Mucosa of rectum (tissue), 2 donors: ENCODE measurements around the gene OR1A1.
"Not testable (repeated sequence)": the region's sequence is repeated elsewhere in the genome, so short reads cannot be mapped to it uniquely, and the experiment has no call there.

Experiments used
- H3K27ac ChIP-seq, 2 donors: one replicate each; pipeline ENCODE4 v1.7.0; 2013; ENCODE audit warnings: inconsistent platforms in 2 of 2, low read depth in 2 of 2, low read length in 2 of 2
- H3K27me3 ChIP-seq, 2 donors: one replicate each; pipeline ENCODE4 v1.7.0; 2013; ENCODE audit warnings: low read length in 2 of 2; ENCODE audit not compliant: control insufficient read depth in 2 of 2, insufficient read depth in 2 of 2
- H3K36me3 ChIP-seq, 2 donors: one replicate each; pipeline ENCODE4 v1.7.0; 2013; ENCODE audit warnings: low read length in 2 of 2; ENCODE audit not compliant: control insufficient read depth in 2 of 2, insufficient read depth in 2 of 2
- H3K4me1 ChIP-seq, 2 donors: one replicate each; pipeline ENCODE4 v1.7.0; 2013; ENCODE audit warnings: low read length in 2 of 2, mild to moderate bottlenecking in 1 of 2; ENCODE audit not compliant: control insufficient read depth in 2 of 2, insufficient read depth in 2 of 2
- H3K4me3 ChIP-seq, 2 donors: one replicate each; pipeline ENCODE4 v1.7.0; 2013; ENCODE audit warnings: low read length in 2 of 2
- H3K9ac ChIP-seq, 2 donors: one replicate each; pipeline ENCODE4 v1.7.0; 2013; ENCODE audit warnings: low read length in 2 of 2, low read depth in 1 of 2, mild to moderate bottlenecking in 1 of 2
- H3K9me3 ChIP-seq, 2 donors: one replicate each; pipeline ENCODE4 v1.7.0; 2013; ENCODE audit warnings: low read length in 2 of 2; ENCODE audit not compliant: control insufficient read depth in 2 of 2
- donor health status: healthy.
- donor health status: Normal muscosa, but diverticular disease.

Gene OR1A1

GRCh38 chr17:3207367-3207766 lies at the start of gene OR1A1:
OR1A1 (plus strand) TSS chr17:3207667; CDS start chr17:3215621, 7,954 bp downstream.
- Histone ChIP-seq H3K4me1 (no peaks in the 10 kb centered on the region), H3K9ac (no peak within 1 kb of the TSS), H3K36me3 (no peaks in the 10 kb centered on the region), H3K27ac (no peak within 1 kb of the TSS), H3K9me3 (no peaks in the 10 kb centered on the region), H3K27me3 (no peaks in the 10 kb centered on the region), H3K4me3 (no peak within 1 kb of the TSS)

GRCh38 chr17:3167574-3167973 lies 39.9 kb upstream of the OR1A1 start:
- Histone ChIP-seq H3K27ac (no peak overlapping the region), H3K4me1 (no peaks in the 10 kb centered on the region), H3K4me3 (no peak overlapping the region), H3K9me3 (no peaks in the 10 kb centered on the region), H3K9ac (no peak overlapping the region), H3K27me3 (no peaks in the 10 kb centered on the region), H3K36me3 (no peaks in the 10 kb centered on the region)

DNA sequence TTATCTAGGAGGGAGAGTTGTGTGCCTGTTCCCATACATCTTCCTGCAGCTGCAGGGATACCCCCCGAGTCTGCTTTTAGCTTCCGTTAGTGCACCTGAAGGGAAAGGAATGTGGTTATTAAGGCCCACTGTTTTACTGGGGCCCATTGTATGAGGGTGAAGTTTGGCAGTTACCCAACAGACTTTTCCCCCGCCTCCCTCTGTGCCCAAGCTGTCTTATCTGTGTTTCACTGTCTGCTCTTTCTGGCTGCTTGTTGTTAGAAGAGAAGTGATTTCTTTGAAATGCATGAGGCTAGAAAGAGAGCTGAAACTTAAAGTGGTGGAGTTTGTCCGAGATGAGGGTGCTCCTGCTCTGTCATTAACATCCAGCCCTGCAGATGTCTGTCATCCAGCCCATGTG lies 17.5 kb upstream of the OR1A1 start:
- no peaks in the 10 kb centered on the region for H3K36me3 ChIP-seq

DNA sequence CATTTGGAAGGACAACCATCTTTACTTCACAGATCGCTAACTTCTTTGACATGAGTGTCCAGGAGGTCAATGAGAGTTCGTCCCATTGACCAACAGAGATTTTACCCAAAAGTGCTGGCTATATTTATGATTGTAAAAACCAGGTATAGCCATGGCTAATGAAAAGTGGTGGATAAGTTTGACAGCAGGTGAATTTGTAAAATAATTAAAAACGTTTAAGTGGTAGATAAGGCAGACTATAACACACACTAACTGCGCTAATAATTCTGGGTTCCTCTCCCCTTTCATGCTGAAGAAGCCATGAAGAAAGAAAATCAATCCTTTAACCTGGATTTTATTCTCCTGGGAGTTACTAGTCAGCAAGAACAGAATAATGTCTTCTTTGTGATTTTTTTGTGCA lies 10.2 kb upstream of the OR1A1 start, which contains the start of gene OR1A2:
Gene OR1A2, plus strand, starts transcription at position 301 of the 400 bp plus-strand sequence. Its CDS starts 0 bp downstream, at position 301.
- Histone ChIP-seq H3K4me1 (no peaks in the 10 kb centered on the region), H3K9ac (no peak within 1 kb of the TSS), H3K27me3 (peaks cover 0 to 2% of the 10 kb centered on the region in 2 donors), H3K27ac (no peak within 1 kb of the TSS), H3K9me3 (no peaks in the 10 kb centered on the region), H3K4me3 (no peak within 1 kb of the TSS), H3K36me3 (no peaks in the 10 kb centered on the region)

More for the DNA sequence above, 17.5 kb upstream of the OR1A1 start:
- Histone ChIP-seq H3K9me3 (no peaks in the 10 kb centered on the region), H3K4me3 (no peak overlapping the region), H3K27me3 (peaks cover 3 to 5% of the 10 kb centered on the region in 2 donors), H3K9ac (no peak overlapping the region), H3K4me1 (no peaks in the 10 kb centered on the region), H3K27ac (no peak overlapping the region)

GRCh38 chr17:3208484-3208883 lies 1.0 kb downstream of the OR1A1 start:
- no peaks in the 10 kb centered on the region for H3K27me3 ChIP-seq
- no peaks in the 10 kb centered on the region for H3K9me3 ChIP-seq
- no peak overlapping the region for H3K4me3 ChIP-seq
- H3K36me3 ChIP-seq: no peaks in the 10 kb centered on the region
- no peaks in the 10 kb centered on the region for H3K4me1 ChIP-seq
- H3K9ac ChIP-seq: no peak overlapping the region
- H3K27ac ChIP-seq: no peak overlapping the region

- no peak overlapping the region for H3K4me3 ChIP-seq
- H3K27me3 ChIP-seq: no peaks in the 10 kb centered on the region
- H3K9me3 ChIP-seq: no peaks in the 10 kb centered on the region
- no peaks in the 10 kb centered on the region for H3K36me3 ChIP-seq
- H3K27ac ChIP-seq: no peak overlapping the region
- no peaks in the 10 kb centered on the region for H3K4me1 ChIP-seq
- H3K9ac ChIP-seq: no peak overlapping the region
Measured at GRCh38 chr17:3213001-3213400, 5.5 kb downstream of the OR1A1 start.

DNA sequence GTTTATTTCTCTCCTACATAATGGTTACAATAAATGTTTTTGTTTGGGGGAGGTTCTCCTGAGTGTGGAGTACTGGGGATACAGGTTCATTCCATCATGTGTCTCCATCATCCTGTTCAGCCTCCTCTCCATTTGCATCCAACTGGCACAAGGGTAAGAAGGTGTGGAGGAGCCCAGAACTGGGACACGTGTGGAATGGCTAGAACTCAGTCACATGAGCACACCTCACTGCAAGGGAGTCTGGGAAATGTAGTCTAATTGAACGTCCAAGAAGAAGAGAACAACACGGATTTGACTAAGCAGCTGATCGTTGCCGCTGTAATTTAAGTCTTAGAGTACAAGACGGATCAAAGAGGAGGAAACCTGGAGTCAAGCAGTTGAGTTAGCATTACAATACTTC lies 6.1 kb downstream of the OR1A1 start:
- no peaks in the 10 kb centered on the region for H3K9me3 ChIP-seq
- no peak overlapping the region for H3K4me3 ChIP-seq
- H3K36me3 ChIP-seq: no peaks in the 10 kb centered on the region
- H3K9ac ChIP-seq: no peak overlapping the region
- no peaks in the 10 kb centered on the region for H3K27me3 ChIP-seq
- H3K27ac ChIP-seq: no peak overlapping the region
- H3K4me1 ChIP-seq: no peaks in the 10 kb centered on the region

DNA sequence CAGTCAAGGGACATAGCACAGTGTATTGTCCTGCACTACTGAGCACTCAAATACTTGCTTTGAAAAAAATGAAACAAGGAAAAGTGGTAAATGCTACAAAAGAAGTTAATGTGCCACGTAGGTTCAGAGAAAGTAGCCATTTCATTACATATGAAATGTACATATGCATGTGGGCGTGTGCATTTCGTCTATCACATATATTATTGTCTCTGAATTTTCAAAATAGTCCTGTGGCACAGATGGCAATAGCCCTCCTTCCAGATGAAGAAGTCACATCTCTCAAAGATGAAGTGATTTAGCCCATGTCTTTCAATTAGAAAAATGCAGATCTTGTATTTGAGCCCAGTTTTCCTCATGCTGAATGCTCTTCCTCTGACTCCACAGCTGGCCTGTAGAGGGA lies 12.5 kb downstream of the OR1A1 start:
- H3K9me3 ChIP-seq, H3K4me1 ChIP-seq, H3K4me3 ChIP-seq, H3K27me3 ChIP-seq, H3K27ac ChIP-seq, H3K36me3 ChIP-seq, H3K9ac ChIP-seq: not testable (repeated sequence)

GRCh38 chr17:3221850-3222249 lies 14.4 kb downstream of the OR1A1 start:
- no peak overlapping the region for H3K27ac ChIP-seq
- no peaks in the 10 kb centered on the region for H3K9me3 ChIP-seq
- no peaks in the 10 kb centered on the region for H3K36me3 ChIP-seq
- no peak overlapping the region for H3K4me3 ChIP-seq
- no peak overlapping the region for H3K9ac ChIP-seq
- no peaks in the 10 kb centered on the region for H3K27me3 ChIP-seq
- no peaks in the 10 kb centered on the region for H3K4me1 ChIP-seq

DNA sequence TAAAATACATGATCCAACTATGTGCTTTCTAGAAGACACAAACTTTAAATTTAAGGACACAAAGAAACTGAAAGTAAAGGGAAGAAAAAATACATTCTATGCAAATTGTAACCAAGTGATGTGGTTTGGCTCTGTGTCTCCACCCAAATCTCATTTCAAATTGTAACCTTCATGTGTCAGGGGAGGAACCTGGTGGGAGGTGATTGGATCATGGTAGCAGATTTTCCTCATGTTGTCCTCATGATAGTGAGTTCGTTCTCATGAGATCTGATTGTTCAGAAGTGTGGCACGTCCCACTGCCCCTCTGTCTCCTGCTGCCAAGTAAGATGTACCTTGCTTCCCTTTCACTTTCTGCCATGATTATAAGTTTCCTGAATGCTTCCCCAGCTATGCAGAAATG lies 15.0 kb downstream of the OR1A1 start:
- Histone ChIP-seq H3K9me3 (no peaks in the 10 kb centered on the region), H3K4me3 (no peak overlapping the region), H3K4me1 (no peaks in the 10 kb centered on the region), H3K36me3 (no peaks in the 10 kb centered on the region), H3K27ac (no peak overlapping the region), H3K9ac (no peak overlapping the region), H3K27me3 (no peaks in the 10 kb centered on the region)

GRCh38 chr17:3224721-3225352 lies 17.4 kb downstream of the OR1A1 start:
- not testable (repeated sequence) for H3K27me3 ChIP-seq, H3K9ac ChIP-seq, H3K36me3 ChIP-seq, H3K4me3 ChIP-seq, H3K4me1 ChIP-seq, H3K27ac ChIP-seq, H3K9me3 ChIP-seq
